SK-N-SH (cell line): ENCODE data around the gene SEZ6L2. TPM values are rescaled to one million over a fixed set of nuclear protein-coding genes. Genes with fewer than 3 reads are reported as not detected.

Experiments
- CTCF ChIA-PET: fragments of 300-600, 350-600 bp; formaldehyde crosslinking; extraction: SDS; loops from one replicate; lab custom pipeline; 2021; lab: Yijun Ruan, JAX
- POLR2A ChIA-PET: fragments of 350-600 bp; sonication (Branson Sonifier 250); formaldehyde crosslinking; extraction: SDS; loops from one replicate; lab custom pipeline; 2020; ENCODE audit warnings: antibody characterized with exemption, inconsistent platforms; lab: Yijun Ruan, JAX
- DNase-seq: peaks from one replicate; pipeline ENCODE4 v3.0.0; 2012
- H2AFZ ChIP-seq: fragments of 200-600 bp; sonication (generic); 2 replicates; pipeline ENCODE4 v1.8.1; 2016; ENCODE audit warnings: antibody characterized with exemption, mild to moderate bottlenecking, low read depth
- H3F3A ChIP-seq: fragments of 200-600 bp; sonication (generic); replicated peaks from 2 replicates; pipeline ENCODE3; 2016; ENCODE audit warnings: antibody characterized with exemption, mild to moderate bottlenecking; ENCODE audit not compliant: insufficient read depth
- H3K27ac ChIP-seq, 2 experiments: fragments of 200-500 bp in 1 of 2; fragments of 200-600 bp in 1 of 2; sonication (Bioruptor generic) in 1 of 2; sonication (generic), shearing (Covaris generic) in 1 of 2; 2 replicates each; pipeline versions ENCODE4 v1.5.1 to v1.6.1; 2014 to 2016; ENCODE audit warnings: low read depth in 2 of 2, inconsistent platforms in 1 of 2, low read length in 1 of 2, mild to moderate bottlenecking in 1 of 2, mixed read lengths in 1 of 2
- H3K27me3 ChIP-seq: fragments of 200-600 bp; sonication (generic), shearing (Covaris generic); 2 replicates; pipeline ENCODE4 v1.6.1; 2016; ENCODE audit warnings: mixed run types; ENCODE audit not compliant: insufficient read depth
- H3K36me3 ChIP-seq, 2 experiments: fragments of 200-500 bp in 1 of 2; fragments of 200-600 bp in 1 of 2; sonication (Bioruptor generic) in 1 of 2; sonication (generic) in 1 of 2; replicated peaks in 1 of 2; 2 replicates each; pipeline versions ENCODE3 to v1.5.1; 2014 to 2016; ENCODE audit warnings: low read length in 1 of 2, mild to moderate bottlenecking in 1 of 2; ENCODE audit not compliant: insufficient read depth in 2 of 2, control insufficient read depth in 1 of 2
- H3K4me1 ChIP-seq, 2 experiments: fragments of 200-500 bp in 1 of 2; fragments of 200-600 bp in 1 of 2; sonication (Bioruptor generic) in 1 of 2; sonication (generic), shearing (Covaris generic) in 1 of 2; 2 replicates each; pipeline versions ENCODE4 v1.5.1 to v1.6.1; 2014 to 2016; ENCODE audit warnings: low read depth in 1 of 2, low read length in 1 of 2, mixed run types in 1 of 2; ENCODE audit not compliant: insufficient read depth in 2 of 2, control insufficient read depth in 1 of 2
- H3K4me2 ChIP-seq: fragments of 200-600 bp; sonication (generic), shearing (Covaris generic); 2 replicates; pipeline ENCODE4 v1.6.1; 2017; ENCODE audit warnings: mixed run types
- H3K4me3 ChIP-seq, 2 experiments: fragments of 200-500 bp in 1 of 2; fragments of 200-600 bp in 1 of 2; sonication (Bioruptor generic) in 1 of 2; sonication (generic), shearing (Covaris generic) in 1 of 2; 2 replicates each; pipeline versions ENCODE4 v1.5.1 to v1.8.1; 2014 to 2016; ENCODE audit warnings: low read depth in 2 of 2, inconsistent platforms in 1 of 2, low read length in 1 of 2, mild to moderate bottlenecking in 1 of 2, mixed read lengths in 1 of 2, moderate library complexity in 1 of 2
- H3K79me2 ChIP-seq: fragments of 200-600 bp; sonication (generic); 2 replicates; pipeline ENCODE4 v1.8.1; 2017; ENCODE audit warnings: mild to moderate bottlenecking; ENCODE audit not compliant: insufficient read depth
- H3K9ac ChIP-seq: fragments of 200-600 bp; sonication (generic); 2 replicates; pipeline ENCODE4 v1.6.1; 2017; ENCODE audit warnings: mixed run types
- H3K9me2 ChIP-seq: fragments of 200-600 bp; sonication (generic); 2 replicates; pipeline ENCODE4 v1.6.1; 2017; ENCODE audit warnings: mixed run types
- H3K9me3 ChIP-seq: fragments of 200-600 bp; sonication (generic); 2 replicates; pipeline ENCODE4 v1.6.1; 2017; ENCODE audit warnings: mixed run types, mild to moderate bottlenecking, moderate library complexity
- H4K20me1 ChIP-seq: fragments of 200-600 bp; sonication (generic); 2 replicates; pipeline ENCODE4 v1.6.1; 2017; ENCODE audit warnings: mild to moderate bottlenecking, mixed run types; ENCODE audit not compliant: insufficient read depth
- CHD2 ChIP-seq: fragments of 150-350 bp; IDR thresholded peaks from 2 replicates; pipeline ENCODE4 v1.6.1; 2018; ENCODE audit warnings: low read length; ENCODE audit not compliant: partially characterized antibody
- FOSL2 ChIP-seq: IDR thresholded peaks from 2 replicates; pipeline ENCODE4 v1.4.0; 2012; ENCODE audit warnings: low read depth, mild to moderate bottlenecking, moderate library complexity, borderline replicate concordance
- GATA2 ChIP-seq: sonication (generic); formaldehyde crosslinking; IDR thresholded peaks from 2 replicates; pipeline ENCODE4 v1.5.0; 2020; ENCODE audit warnings: mild to moderate bottlenecking, missing genetic modification reagents
- MXI1 ChIP-seq: IDR thresholded peaks from 2 replicates; pipeline ENCODE4 v1.6.1; 2012; ENCODE audit warnings: mild to moderate bottlenecking, low read depth, low read length, improper control_type of control experiment
- NFIC ChIP-seq: IDR thresholded peaks from 2 replicates; pipeline ENCODE4 v1.4.0; 2012; ENCODE audit warnings: borderline replicate concordance
- POLR2AphosphoS5 ChIP-seq: IDR thresholded peaks from 2 replicates; pipeline ENCODE4 v1.6.1; 2012; ENCODE audit warnings: low read depth, low read length
- RAD21 ChIP-seq: IDR thresholded peaks from 2 replicates; pipeline ENCODE4 v1.6.1; 2012; ENCODE audit warnings: mild to moderate bottlenecking, low read length
- RCOR1 ChIP-seq: fragments of 150-350 bp; IDR thresholded peaks from 2 replicates; pipeline ENCODE4 v1.6.1; 2017; ENCODE audit warnings: antibody characterized with exemption, low read length
- RFX5 ChIP-seq: IDR thresholded peaks from 2 replicates; pipeline ENCODE4 v1.6.1; 2012; ENCODE audit warnings: mild to moderate bottlenecking, improper control_type of control experiment, low read length
- SMC3 ChIP-seq: IDR thresholded peaks from 2 replicates; pipeline ENCODE4 v1.6.1; 2012; ENCODE audit warnings: low read depth, low read length, improper control_type of control experiment
- WGBS: methylation state at CpG from one replicate; pipeline ENCODE4 v1.1.6; 2017; ENCODE audit warnings: low lambda C conversion rate; 5-methylcytosine and 5-hydroxymethylcytosine counted together
- polyA plus RNA-seq, 3 experiments: library from polyadenylated mRNA; depleted of rRNA; stranded (reverse); fragments of >200 nt; gene quantifications; 2 replicates each; pipeline ENCODE4 v1.2.3, GENCODE V29; 2012
- TF ChIP-seq, protein P1 (sequence below): IDR thresholded peaks from 2 replicates; pipeline ENCODE4 v1.4.0; 2012; ENCODE audit warnings: low read depth, borderline replicate concordance
- TF ChIP-seq, protein P2 (sequence below): IDR thresholded peaks from 2 replicates; pipeline ENCODE4 v1.4.0; 2012; ENCODE audit warnings: low read depth, borderline replicate concordance
- TF ChIP-seq, protein P3 (sequence below): IDR thresholded peaks from 2 replicates; pipeline ENCODE4 v1.6.1; 2012; ENCODE audit warnings: mild to moderate bottlenecking, low read depth, low read length, moderate library complexity
- TF ChIP-seq, protein P4 (sequence below): fragments of 150-350 bp; IDR thresholded peaks from 2 replicates; pipeline ENCODE4 v1.6.1; 2017; ENCODE audit warnings: antibody characterized with exemption, low read length, low read depth, borderline replicate concordance
- TF ChIP-seq, protein P5 (sequence below): fragments of 150-350 bp; IDR thresholded peaks from 2 replicates; pipeline ENCODE4 v1.6.1; 2016; ENCODE audit warnings: mild to moderate bottlenecking, low read depth, low read length

Gene SEZ6L2
- polyA plus RNA-seq, 1 of the 3 experiments (the other 2 are of a cell fraction), result 59.8 TPM

DNA sequence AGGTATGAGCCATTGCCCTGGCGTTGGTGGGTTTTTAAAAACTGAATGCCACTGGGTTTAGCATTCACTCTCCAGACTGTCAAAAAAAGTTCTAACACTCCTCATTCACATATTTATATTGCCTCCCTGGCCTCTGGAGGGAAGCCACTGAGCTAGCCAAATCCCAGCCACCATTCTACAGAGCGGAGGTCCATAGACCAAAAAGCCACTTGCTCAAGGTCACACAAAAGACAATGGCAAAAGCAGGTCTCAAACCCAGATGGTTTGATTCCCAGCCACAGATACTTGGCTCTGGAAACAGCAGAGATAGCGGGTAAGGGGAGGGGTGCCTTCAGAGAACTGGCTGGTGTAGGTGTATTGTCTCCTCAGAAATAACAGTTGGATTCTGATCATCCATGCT lies 18.3 kb downstream of the SEZ6L2 start (continued):
- TF ChIP-seq, protein P1, sequence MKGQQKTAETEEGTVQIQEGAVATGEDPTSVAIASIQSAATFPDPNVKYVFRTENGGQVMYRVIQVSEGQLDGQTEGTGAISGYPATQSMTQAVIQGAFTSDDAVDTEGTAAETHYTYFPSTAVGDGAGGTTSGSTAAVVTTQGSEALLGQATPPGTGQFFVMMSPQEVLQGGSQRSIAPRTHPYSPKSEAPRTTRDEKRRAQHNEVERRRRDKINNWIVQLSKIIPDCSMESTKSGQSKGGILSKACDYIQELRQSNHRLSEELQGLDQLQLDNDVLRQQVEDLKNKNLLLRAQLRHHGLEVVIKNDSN, result no peak
- TF ChIP-seq MXI1, result no peak
- no peak for TF ChIP-seq RCOR1

DNA sequence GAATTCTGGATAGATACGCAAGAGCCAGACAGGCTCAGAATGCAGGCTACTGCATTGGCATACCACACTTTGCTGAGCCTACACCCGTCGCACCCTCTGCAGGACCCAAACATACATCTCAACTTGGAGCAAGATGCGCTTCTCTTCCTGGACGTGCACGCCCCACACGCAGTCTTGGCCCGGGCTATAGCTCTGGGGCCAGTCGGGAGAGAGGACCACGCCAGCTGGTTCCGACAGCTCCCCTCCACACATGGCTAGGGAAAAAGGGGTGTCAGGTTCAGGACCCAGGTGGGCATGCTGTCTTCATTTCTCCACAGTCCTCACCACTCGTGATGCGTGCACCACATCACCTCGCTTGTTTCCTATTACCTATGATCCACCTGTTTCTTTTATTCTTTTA lies 21.2 kb downstream of the SEZ6L2 start:
- Histone ChIP-seq H3K27ac (no peak overlapping the region), H3K4me3 (no peak overlapping the region), H3K9me2 (no peaks in the 10 kb centered on the region), H3K79me2 (no peaks in the 10 kb centered on the region), H3F3A (no peaks in the 10 kb centered on the region), H4K20me1 (no peaks in the 10 kb centered on the region), H3K9me3 (no peaks in the 10 kb centered on the region), H3K36me3 (no peaks in the 10 kb centered on the region), H2AFZ (no peak overlapping the region), H3K4me1 (no peaks in the 10 kb centered on the region), H3K4me2 (no peak overlapping the region), H3K9ac (no peak overlapping the region), H3K27me3 (no peaks in the 10 kb centered on the region)
- TF ChIP-seq RCOR1 (no peak), FOSL2 (no peak), RAD21 (no peak), CHD2 (no peak), GATA2 (no peak), POLR2AphosphoS5 (no peak), SMC3 (no peak), RFX5 (no peak), NFIC (no peak)
- TF ChIP-seq, protein P2, sequence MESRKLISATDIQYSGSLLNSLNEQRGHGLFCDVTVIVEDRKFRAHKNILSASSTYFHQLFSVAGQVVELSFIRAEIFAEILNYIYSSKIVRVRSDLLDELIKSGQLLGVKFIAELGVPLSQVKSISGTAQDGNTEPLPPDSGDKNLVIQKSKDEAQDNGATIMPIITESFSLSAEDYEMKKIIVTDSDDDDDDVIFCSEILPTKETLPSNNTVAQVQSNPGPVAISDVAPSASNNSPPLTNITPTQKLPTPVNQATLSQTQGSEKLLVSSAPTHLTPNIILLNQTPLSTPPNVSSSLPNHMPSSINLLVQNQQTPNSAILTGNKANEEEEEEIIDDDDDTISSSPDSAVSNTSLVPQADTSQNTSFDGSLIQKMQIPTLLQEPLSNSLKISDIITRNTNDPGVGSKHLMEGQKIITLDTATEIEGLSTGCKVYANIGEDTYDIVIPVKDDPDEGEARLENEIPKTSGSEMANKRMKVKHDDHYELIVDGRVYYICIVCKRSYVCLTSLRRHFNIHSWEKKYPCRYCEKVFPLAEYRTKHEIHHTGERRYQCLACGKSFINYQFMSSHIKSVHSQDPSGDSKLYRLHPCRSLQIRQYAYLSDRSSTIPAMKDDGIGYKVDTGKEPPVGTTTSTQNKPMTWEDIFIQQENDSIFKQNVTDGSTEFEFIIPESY, result no peak
- TF ChIP-seq, protein P3, sequence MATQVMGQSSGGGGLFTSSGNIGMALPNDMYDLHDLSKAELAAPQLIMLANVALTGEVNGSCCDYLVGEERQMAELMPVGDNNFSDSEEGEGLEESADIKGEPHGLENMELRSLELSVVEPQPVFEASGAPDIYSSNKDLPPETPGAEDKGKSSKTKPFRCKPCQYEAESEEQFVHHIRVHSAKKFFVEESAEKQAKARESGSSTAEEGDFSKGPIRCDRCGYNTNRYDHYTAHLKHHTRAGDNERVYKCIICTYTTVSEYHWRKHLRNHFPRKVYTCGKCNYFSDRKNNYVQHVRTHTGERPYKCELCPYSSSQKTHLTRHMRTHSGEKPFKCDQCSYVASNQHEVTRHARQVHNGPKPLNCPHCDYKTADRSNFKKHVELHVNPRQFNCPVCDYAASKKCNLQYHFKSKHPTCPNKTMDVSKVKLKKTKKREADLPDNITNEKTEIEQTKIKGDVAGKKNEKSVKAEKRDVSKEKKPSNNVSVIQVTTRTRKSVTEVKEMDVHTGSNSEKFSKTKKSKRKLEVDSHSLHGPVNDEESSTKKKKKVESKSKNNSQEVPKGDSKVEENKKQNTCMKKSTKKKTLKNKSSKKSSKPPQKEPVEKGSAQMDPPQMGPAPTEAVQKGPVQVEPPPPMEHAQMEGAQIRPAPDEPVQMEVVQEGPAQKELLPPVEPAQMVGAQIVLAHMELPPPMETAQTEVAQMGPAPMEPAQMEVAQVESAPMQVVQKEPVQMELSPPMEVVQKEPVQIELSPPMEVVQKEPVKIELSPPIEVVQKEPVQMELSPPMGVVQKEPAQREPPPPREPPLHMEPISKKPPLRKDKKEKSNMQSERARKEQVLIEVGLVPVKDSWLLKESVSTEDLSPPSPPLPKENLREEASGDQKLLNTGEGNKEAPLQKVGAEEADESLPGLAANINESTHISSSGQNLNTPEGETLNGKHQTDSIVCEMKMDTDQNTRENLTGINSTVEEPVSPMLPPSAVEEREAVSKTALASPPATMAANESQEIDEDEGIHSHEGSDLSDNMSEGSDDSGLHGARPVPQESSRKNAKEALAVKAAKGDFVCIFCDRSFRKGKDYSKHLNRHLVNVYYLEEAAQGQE, result no peak
- TF ChIP-seq, protein P4, sequence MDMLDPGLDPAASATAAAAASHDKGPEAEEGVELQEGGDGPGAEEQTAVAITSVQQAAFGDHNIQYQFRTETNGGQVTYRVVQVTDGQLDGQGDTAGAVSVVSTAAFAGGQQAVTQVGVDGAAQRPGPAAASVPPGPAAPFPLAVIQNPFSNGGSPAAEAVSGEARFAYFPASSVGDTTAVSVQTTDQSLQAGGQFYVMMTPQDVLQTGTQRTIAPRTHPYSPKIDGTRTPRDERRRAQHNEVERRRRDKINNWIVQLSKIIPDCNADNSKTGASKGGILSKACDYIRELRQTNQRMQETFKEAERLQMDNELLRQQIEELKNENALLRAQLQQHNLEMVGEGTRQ, result no peak
- TF ChIP-seq, protein P5, sequence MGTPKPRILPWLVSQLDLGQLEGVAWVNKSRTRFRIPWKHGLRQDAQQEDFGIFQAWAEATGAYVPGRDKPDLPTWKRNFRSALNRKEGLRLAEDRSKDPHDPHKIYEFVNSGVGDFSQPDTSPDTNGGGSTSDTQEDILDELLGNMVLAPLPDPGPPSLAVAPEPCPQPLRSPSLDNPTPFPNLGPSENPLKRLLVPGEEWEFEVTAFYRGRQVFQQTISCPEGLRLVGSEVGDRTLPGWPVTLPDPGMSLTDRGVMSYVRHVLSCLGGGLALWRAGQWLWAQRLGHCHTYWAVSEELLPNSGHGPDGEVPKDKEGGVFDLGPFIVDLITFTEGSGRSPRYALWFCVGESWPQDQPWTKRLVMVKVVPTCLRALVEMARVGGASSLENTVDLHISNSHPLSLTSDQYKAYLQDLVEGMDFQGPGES, result no peak
- ChIA-PET CTCF (interaction anchor here (1.3 to 1.5 kb wide), 2 partner anchors 11 to 15 kb away, joined by 3 to 5 read pairs; partner anchors contain the start of gene CDIPT), POLR2A (interaction anchor here (0.7 to 0.8 kb wide), 3 partner anchors 10 to 48 kb away, joined by 3 to 4 read pairs (median 3); partner anchors contain the start of genes CDIPT and KCTD13)
- DNase-seq, result no peak
- 97% methylated on average over 13 of the region's 14 CpGs for WGBS
